ENCODE data around the gene SLC9A2.

The SLC9A2 gene

GRCh38 chr2:102674370-102674769 lies 55.0 kb downstream of the SLC9A2 start:
- no peak for TF ChIP-seq CTCF (IDR thresholded peaks at IDR 0.05; ENCODE audit: low read depth, low read length, missing control alignments)
- in situ Hi-C loops (cut with HindIII; ENCODE audit: low sequenced_read_pairs), result no loop called here
- no peak for DNase-seq (ENCODE audit: low read depth)

GRCh38 chr2:102674836-102675235 lies 55.5 kb downstream of the SLC9A2 start:
- TF ChIP-seq CTCF (IDR thresholded peaks at IDR 0.05; ENCODE audit: low read depth, low read length, missing control alignments), result no peak
- in situ Hi-C loops (cut with HindIII; ENCODE audit: low sequenced_read_pairs), result no loop called here
- DNase-seq (ENCODE audit: low read depth), result no peak
- H3K4me3 ChIP-seq (ENCODE audit: low read depth, low read length), result no peak overlapping the region

More at GRCh38 chr2:102674370-102674769, 55.0 kb downstream of the SLC9A2 start:
- no peak overlapping the region for H3K4me3 ChIP-seq (ENCODE audit: low read depth, low read length)

- no peak for DNase-seq (ENCODE audit: low read depth)
- no peak overlapping the region for H3K4me3 ChIP-seq (ENCODE audit: low read depth, low read length)
- in situ Hi-C loops (cut with HindIII; ENCODE audit: low sequenced_read_pairs), result no loop called here
- no peak for TF ChIP-seq CTCF (IDR thresholded peaks at IDR 0.05; ENCODE audit: low read depth, low read length, missing control alignments)
Observed at GRCh38 chr2:102677244-102678215, 58.2 kb downstream of the SLC9A2 start.

- in situ Hi-C loops (cut with HindIII; ENCODE audit: low sequenced_read_pairs), result no loop called here
- no peak overlapping the region for H3K4me3 ChIP-seq (ENCODE audit: low read depth, low read length)
Observed at GRCh38 chr2:102678442-102678841, 59.1 kb downstream of the SLC9A2 start.

GRCh38 chr2:102686479-102687439 lies 67.4 kb downstream of the SLC9A2 start:
- no peak for TF ChIP-seq CTCF (IDR thresholded peaks at IDR 0.05; ENCODE audit: low read depth, low read length, missing control alignments)
- DNase-seq (ENCODE audit: low read depth), result no peak
- H3K4me3 ChIP-seq (ENCODE audit: low read depth, low read length), result no peak overlapping the region
- in situ Hi-C loops (cut with HindIII; ENCODE audit: low sequenced_read_pairs), result no loop called here

More at GRCh38 chr2:102678442-102678841, 59.1 kb downstream of the SLC9A2 start:
- no peak for DNase-seq (ENCODE audit: low read depth)
- no peak for TF ChIP-seq CTCF (IDR thresholded peaks at IDR 0.05; ENCODE audit: low read depth, low read length, missing control alignments)

- no peak overlapping the region for H3K4me3 ChIP-seq (ENCODE audit: low read depth, low read length)
- DNase-seq (ENCODE audit: low read depth), result no peak
- TF ChIP-seq CTCF (IDR thresholded peaks at IDR 0.05; ENCODE audit: low read depth, low read length, missing control alignments), result no peak
- in situ Hi-C loops (cut with HindIII; ENCODE audit: low sequenced_read_pairs), result no loop called here
Observed at GRCh38 chr2:102690012-102690411, 70.7 kb downstream of the SLC9A2 start.
